GM21423 (cell line): Measurements from ENCODE around the gene CACNB3.
A peak's percentile ranks its signal among the peaks of the same experiment; 100 is the strongest.

Experiments used
- ATAC-seq: cut with Tn5 transposase; IDR thresholded peaks from one replicate; pipeline ENCODE4 v1.9.1; 2021; ENCODE audit warnings: mild to moderate bottlenecking, moderate library complexity; ENCODE audit not compliant: unreplicated experiment

The CACNB3 gene

DNA sequence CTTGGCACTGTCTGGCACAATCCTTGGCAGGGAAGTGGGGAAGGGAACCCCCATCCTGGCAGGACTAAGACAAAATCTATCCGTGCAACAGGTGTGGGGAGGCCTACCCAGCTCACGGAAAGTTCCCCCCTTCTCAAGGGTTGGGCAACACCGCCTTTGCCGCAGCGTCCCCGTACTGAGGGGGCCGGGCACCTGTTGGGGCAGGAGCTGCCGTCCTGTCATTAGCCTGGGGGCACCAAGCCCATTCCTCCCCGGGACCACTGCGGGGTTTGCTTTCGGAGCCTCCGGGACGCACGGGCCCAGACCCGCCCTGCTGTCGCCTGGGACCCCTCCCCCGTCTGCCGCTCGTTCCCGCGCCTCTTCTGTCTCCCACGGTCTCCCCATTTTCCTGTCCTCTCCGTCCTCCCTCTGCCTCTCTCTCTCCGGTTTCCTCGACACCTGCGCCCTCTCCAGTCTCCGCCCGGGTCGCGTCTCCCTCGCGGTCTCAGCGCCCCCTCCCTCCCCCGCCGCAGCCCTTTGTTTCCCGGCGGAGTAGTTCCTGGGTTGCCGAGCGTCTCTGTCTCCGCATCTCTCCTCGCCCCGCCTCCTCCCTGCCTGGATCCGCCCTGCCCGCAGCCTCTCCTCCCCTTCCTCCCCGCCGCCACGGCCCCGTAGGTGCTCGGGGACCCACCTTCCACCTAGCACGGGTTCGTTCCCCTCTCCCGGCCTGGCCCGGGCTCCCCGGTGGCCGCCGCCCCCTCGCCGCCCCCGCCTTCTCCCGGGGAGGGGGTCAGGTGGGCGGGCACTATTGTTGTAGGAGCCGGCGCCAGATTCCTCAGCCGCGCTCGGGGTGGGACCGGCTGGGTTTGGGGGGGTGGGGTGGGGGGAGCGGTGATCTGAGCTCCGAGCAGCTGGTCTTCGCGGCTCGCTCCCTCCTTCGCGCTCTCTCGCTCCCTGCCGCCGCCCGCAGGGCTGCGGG is at the start of gene CACNB3:
Gene CACNB3, plus strand, starts transcription at position 624 of the 958 bp plus-strand sequence. CDS start 434 bp downstream, outside the sequence.
- peak; percentile 34 for ATAC-seq

DNA sequence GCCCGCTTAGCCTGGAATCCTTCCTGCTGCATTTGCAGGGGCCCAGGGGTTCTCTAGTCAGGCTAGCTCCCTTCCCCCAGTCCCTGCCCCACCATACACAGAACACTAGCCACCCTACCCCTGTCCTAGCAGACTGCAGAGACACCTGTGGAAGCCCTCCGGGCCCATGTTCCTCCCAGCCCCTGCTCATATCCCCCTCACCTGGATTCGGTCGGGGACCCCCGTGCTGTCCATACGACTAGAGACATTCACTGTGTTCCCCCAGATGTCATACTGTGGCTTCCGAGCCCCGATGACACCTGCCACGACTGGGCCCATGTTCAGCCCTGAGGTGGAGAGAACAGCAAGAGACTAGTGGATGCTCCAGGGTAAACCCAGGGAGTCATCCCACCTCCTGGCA is 49.6 kb upstream of the CACNB3 start:
- no peak for ATAC-seq

DNA sequence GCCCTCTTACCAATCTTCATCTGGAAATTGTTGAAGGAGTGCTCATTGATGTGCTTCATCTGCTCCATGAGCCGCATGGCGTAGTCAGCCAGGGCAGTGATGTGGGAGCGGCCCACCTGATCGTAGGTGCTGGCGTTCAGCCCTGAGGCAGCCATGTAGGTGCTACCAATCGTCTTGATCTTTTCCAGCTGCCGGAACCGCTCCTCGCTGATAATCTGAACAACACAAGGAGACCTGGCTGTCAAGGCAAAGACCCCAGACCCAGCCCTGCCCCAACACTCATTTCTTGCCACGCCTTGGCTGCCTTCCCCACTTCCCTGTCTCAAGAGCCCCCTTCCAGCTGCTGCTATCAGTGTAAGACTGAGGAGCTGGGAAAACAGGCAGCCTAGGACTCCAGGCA is 47.5 kb upstream of the CACNB3 start:
- no peak for ATAC-seq

DNA sequence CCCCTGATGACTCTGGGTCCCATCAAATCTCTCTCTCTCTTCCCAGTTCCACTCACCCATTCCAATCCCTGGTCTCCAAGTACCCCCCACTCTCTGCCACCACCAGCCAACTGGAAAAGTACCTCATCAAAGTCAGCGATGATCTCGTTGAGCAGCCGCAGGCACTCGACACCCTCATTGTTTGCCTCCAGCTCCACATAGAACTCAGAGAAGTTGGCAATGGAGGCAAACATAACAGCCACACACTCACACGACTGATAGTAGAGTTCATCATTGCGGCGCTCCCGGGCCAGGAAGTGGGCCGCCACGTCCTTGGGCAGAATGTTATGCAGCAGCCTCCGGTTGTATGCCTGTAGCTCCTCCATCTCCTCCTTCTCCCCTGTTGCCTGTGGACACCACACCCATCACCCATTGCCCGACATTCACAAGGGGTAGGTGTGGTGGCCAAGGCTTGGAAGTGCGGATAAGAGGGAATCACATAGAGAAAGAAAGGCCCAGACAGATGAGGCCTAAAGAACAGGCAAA is 46.6 kb upstream of the CACNB3 start:
- ATAC-seq: no peak

DNA sequence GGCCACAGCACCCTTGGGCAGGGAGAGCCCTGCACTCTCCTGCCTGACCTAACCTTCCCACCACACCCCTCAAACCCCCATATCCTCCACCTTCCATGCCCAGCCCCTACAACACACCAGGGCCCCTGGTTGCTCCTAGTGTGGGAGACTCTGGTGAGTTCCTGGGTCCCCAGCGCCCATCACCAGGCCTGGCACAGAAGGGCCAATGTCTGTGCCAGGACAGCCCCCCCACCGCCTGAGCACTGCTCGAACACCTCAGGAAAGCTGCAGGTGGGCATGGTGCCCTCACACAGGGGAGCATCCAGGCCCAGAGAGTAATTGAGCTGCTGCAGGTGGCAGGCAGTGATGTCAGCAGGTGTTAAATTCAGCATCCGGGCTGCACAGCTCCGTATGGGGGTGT is 44.6 kb upstream of the CACNB3 start:
- ATAC-seq: no peak

DNA sequence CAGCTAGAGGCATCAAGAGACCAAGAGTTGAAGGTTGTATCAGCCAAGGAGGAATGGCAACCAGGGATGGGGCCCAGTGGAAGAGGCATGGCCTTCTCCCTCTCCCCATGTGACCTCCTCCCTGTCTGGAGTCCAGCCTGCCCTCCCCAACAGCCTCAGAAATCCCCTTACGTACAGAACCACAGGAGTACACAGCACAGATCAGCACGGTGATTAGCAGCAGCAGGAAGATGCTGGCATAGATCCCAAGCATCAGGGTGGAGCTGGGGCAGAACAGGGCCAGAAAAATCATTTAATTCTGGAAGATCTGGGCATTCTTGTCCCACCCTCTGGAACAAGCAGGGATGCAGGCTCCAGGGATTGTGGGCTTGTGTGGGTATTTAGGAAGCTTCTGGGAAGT is 43.8 kb upstream of the CACNB3 start:
- ATAC-seq: no peak

DNA sequence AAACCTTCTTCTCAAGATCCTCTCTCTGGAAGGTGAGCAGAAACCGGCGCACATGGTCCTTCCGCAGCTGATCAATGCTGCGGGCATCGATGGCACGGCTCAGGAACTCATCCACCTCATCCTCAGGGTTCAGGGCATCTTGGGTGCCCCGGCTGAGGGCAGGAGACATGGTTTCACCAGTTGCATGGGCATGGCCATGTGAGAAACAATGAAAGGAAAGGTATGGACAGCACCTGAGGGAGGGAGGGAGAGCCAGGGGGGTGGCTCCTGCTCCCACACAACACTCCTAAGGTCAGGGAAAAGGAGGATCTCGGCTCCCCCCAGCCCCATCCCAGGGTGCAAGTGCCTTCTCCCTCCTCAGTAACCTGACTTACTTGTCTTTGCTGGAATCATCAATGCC is 43.0 kb upstream of the CACNB3 start:
- no peak for ATAC-seq

DNA sequence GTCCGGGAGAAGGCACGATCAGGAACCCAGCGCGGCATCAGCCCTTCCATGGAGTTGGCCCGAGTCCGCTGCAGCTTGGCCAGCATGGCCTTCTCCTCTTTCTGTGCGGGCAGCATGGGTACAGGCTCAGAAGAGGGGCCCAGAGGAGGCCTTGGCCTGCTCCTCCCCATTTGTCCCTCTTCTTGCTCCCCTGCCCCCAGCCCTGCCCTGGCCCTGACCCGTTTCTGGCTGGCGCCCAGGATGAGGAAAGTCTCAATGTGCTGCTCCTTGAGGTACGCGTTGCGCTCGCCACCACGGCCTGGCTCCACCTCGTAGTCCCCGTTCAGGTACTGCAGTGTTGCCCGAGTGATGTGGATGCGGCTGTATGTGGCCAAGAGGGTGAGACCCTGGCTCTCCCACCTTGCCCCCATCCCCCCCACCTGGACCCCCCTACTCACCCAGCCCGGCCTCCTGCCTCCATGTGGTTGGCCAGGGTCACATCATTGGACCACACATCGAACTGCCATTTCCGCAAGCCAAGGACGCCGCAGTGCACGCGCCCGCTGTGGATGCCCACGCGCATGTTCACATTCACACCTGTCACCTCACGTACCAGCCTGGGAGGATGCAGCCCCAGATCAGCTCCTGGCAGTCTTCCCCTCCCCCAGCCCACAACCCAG is 42.2 kb upstream of the CACNB3 start:
- ATAC-seq: no peak

DNA sequence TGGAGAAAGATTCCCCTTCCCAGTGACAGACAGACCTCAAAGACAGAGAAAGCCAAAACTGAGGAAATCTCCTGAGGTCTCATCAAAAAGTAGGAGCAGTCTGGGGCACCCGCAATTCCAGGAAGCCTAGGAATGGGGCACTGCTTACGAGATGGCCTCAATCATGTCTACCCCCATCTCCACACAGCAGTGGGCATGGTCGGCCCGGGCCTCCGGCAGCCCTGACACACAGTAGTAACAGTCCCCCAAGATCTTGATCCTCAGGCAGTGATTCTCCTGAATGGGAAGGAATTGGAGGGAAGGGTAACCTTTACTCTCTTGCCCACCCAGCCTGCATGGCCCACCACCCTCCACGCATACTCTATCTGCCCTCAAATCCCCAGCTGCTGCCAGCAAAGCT is 41.3 kb upstream of the CACNB3 start:
- no peak for ATAC-seq

DNA sequence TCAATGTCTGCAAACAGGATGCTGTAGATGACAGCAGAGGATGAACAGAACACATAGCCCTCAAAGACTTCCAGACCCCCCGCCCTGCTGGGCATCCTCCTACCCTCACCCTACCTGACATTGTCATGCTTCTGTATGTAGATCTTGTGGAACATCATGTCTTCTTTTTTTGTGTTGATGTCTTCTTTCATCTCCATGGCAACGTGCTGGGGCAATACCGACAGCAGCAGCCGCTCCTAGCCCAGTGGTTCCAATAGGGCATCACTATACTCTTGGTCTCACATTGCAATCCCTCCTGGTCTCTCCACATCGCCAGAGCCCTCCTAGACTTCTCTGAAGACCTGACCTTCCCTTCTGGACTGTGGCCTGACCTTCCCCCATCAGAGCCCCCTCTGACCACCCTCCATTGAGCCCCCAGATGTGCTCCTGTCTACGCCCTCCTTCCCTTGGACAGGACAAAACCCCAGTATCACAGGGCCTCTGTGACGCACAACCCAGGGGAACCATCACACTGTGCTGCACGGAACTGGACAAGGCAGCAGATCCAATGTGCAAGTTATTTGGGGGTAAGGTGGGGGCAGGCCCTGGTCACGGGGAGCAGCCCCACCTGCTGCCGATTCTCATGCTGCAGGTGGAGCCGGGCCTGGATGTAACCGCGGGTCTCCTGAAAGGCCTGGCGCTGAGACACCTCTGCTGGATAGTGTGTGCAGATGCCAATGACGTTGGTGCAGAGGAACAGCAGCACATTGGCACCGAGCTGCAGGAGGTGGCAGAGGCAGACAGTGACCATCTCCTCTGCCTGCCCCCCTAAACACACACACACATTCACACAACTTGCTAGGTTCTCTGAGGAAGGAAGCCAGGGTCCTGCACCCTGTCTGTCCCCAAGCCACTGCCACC is 40.5 kb upstream of the CACNB3 start:
- ATAC-seq: no peak

DNA sequence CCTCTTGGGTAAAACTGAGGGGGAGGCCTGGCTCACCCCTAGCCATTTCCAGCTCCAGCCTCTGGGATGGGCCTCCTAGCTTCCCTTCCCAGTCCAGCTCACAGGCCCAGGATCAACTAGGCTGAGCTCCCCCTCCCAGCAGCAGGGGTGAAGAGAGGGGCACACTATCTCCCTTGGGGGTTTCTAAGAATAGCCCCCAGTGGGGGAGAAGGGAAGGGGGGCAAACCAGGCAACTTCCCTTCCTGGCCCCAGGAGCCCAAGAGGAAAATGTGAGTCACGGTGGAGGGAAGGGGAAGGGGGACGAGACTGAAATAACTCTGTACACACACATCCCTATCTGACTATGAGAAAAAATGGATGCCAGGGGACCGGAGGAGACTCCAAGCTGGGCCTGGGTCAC is 38.4 kb upstream of the CACNB3 start:
- ATAC-seq: no peak

DNA sequence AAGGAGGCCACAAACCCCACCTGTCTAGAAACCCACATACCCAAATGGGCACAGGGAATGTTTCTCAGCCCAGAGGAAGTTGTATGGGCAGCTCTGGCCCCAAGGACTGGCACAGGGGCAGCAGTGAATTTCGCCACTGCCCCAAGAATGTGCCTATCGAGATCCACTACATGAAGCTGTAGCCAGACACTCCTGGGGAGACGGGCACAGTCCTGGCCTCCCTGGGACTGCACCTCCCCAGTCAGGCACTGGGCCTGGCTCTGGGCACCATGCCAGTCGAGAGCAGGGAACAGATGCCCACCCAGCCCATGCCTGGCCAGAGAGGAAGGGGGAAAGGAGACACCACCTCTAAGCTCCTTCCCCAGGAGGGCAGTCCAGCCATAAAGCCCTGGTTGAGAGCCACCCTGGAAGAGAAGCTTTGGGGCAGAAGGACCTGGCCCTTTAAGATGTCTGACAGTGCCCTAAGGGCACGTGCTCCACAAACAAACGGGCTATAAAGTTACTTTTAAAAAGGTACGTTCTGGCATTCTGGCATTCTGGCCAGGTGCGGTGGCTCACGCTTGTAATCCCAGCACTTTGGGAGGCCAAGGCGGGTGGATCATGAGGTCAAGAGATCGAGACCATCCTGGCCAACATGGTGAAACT is 37.8 kb upstream of the CACNB3 start:
- ATAC-seq: no peak

DNA sequence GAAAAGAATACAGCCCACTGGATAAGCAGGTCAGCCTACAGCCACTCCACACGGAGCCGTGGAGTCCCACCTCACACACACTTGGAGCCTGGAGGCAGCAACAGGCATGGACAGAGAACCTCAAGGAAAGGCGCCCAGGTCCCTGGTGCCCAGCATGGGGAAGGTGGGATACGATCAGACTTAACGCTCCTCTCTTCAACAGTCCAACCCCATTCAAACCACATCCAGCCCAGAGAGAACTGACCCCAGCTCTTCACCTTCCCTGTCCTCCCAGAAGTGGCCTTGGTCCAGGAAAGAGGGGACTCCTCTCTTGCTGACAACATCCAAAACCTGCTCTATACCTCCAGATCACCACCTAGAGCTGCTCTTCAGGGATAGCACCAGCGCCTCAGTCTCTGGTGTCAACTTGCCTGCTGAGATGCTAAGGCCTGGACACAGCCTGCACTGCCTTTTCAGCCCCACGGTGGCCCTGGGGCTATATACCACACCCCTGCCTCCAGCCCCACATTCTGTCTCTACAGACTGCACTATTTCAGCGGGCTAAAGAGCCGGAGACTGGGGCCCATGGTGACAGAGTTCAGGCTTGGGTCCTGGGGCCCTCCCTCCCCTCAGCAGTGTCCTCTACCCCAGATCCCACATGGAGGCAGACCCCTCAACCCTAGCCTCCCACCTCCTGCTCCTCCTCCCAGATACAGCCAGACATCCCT is 36.4 kb upstream of the CACNB3 start:
- ATAC-seq: no peak

DNA sequence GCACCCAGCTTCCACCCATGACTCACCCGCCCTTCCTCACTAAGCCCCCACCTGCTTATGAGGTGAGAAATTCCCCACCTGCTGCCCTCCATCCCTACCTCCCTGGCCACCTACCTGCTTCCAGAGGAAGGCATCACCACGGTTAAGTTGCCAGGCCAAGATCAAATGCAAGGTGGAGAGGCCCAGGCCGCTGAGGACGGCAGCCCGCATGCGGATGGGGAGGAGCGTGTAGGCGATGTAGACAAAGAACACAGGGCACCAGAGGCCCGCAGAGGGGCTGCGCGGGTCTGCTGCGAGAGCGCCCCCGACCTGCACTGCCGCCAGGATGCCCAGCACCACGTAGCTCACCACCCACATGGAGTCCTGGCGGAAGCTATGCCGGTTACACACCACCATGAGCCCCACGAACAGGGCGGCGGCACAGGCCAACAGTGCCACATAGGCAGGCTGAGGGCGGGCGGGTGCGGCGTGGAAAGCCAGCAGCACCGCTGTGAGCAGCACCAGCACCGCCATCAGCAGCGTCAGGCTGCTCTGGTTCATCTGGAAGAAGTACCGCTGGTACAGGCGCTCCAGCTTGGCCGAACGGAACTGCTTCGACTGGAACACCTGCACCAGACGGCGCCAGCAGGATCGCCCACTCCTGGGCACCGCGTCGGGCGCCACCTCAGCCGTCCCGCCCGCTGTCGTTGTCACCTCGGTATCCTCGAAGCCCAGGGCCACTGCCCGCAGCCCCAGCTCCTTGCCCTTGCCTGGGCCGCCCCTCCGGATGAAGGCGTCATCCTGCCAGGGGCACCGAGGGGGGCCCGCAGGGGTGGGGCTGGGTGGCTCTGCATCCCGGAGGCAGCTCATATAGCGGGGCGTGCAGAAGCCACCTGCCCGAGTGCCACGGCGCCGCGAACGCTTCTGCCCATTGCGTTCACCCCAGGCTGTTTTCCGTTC is 35.6 kb upstream of the CACNB3 start:
- no peak for ATAC-seq

DNA sequence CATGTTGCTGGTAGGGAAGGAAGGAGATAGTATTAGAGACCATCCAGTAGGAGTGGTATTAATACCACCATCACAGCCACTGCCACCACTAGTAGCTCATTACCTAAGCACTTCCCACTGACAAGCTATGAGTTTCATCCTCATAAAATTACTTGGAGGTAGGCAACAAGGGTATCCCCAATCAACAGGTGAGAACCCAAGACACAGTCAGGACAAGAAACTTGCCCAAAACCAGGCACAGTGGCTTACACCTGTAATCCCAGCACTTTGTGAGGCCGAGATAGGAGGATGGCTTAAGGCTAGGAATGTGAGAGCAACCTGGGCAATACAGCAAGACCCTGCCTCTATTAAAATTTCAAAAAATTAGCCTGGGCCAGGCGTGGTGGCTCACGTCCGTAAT is 34.9 kb upstream of the CACNB3 start:
- ATAC-seq: no peak

DNA sequence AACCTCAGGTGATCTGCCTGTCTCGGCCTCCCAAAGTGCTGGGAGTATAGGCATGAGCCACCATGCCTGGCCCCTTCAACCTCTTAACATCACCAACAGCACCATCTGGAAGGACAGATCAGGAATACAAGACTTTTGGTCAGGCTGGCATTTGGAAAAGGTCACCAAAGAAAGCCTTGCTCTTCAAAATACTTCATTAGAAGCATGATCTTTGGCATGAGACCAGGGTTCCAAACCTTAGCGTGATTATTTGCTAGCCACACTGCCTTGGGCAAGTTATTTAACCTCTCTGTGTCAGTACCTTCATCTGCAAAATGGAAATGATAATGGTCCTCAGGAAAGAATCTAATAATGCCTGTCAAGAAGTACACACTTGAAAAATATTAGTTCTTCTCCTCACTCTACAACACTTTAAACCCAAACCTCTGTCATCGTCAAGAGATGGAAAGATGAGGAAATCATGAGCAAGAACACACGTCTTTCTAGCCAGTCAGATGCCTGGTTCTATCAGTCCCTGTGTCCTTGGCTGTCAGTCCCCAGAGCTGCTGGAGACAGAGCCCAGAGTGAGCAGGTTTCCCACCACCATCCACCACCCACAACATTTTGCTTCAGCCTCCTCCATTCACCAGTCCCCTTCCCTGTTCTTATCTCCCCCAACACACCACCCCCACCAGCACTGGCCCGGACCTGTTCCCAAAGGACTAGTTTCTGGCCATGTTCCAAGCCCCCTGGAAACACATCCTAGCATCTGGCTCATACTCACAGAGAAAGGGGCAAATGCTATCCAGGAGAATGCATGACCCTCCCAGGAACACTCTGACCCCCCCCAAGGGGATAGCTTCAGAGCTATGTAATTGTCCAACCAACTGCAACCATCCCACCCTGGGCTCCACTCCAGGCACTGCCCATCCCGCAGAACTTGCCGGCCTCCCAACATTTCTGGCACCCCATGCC is 31.4 kb upstream of the CACNB3 start:
- ATAC-seq: no peak

DNA sequence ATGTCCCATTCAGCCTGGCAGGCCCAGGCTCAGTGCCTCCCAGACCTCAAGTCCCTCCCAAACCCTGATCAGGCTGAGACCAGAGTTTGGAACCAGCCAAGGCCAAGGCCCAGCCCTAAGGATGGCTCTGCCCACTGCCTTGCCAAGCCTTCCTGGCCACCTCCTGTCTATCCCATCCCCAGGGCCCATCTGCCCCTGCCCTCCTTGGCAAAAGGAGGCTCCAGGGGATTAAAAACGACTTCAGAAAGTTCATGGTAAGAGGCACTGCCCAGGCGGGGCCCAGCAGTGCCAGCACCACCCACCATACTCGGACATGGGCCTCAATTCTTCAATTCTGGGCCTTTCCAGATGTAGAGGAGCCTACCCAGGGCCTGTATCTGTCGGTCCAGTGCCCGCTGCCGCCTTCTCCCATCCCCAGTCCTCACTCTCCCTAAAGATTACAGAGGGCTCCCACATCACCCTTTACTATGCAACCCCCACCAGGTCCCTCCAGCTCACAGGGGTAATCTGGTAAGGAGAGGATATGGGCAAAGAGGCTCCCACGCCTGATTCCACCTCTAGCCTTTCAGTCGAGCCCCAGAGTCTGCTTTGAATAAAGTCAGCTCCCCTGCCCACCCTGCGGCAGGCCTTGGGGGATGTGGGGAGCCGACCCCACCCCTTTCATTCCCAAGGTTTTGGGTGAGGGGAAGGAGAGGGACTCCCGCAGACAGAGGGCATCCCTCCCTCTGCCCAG is 30.3 kb upstream of the CACNB3 start:
- no peak for ATAC-seq
